GM04504 (cell line): Measurements from ENCODE around the gene TRIM63.
"Not testable (repeated sequence)": the region's sequence is repeated elsewhere in the genome, so short reads cannot be mapped to it uniquely, and the experiment has no call there.

Source experiments
- DNase-seq: peaks from one replicate; pipeline ENCODE4 v3.0.0-alpha.2; 2012; ENCODE audit warnings: low read depth

Gene TRIM63

DNA sequence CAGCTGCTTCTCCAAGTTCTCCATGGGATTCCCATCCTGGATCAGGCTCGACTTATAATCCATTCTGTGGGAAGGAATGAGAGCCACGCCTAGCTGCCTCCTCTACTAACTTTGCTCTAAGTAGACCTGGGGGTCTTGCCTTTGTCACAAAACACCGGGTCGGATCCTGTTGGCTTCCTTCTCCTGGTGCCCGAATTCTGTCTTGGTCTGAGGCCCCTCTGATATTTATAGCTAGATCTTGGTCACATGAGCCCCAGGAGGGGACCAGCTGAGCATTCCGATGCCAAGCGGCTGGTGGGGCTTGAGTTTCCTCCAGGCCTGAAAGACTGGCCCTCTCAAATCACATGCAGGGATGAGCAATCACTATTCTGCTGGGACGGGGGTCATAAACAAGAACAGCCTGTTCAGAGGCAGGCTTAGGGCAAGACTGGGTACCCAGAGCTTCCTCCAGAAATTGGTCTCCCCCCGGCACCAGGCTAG is at the start of gene TRIM63:
Gene TRIM63 (minus strand): TSS at position 199 of the 480 bp plus-strand sequence. CDS start 136 bp downstream, at position 63.
- no peak for DNase-seq

DNA sequence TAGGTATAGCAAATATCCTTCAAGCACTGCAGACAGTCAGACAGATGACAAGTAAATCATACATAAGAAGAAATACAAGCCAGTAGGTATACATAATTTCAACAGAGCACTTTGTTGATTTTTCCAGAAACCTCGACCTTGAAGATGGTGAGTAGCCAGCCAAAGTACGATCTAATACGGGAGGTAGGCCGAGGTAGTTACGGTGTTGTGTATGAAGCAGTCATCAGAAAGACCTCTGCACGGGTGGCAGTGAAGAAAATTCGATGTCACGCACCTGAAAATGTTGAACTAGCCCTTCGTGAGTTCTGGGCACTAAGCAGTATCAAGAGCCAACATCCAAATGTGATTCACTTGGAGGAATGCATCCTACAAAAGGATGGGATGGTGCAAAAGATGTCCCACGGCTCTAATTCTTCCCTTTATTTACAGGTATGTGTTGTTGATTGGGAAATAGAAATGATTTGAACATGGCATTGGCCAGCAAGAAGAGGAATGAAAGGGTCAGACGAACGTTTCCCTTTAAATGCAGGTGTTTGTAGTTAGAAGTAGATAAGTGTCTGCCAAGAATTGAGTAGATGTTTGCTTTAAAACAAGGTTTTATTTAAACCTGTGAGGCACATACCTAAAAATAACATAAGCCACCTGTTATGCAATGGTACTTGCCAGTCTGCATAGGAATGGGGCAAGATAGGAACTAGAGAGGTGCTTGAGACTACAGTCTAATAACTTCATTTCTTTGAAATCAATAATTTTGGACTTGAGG is 46.9 kb upstream of the TRIM63 start:
- no peak for DNase-seq

DNA sequence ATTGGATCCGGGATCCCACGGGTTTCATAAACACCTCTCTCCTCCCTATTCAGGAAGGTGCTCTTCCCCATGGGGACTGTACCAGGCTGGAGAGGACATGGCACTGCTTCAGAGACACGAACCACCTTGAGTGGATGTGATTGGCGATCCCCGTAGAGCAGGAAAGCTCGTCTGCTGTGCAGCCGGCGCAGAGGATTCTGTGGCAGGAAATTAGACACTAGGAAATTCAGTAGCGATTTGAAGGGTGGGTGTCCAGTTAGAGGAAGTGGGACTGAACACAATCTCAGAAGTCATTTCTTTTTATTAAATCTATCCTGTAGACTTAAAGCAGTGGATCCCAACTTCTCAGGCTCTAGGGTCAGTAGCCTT is 45.0 kb upstream of the TRIM63 start:
- no peak for DNase-seq

DNA sequence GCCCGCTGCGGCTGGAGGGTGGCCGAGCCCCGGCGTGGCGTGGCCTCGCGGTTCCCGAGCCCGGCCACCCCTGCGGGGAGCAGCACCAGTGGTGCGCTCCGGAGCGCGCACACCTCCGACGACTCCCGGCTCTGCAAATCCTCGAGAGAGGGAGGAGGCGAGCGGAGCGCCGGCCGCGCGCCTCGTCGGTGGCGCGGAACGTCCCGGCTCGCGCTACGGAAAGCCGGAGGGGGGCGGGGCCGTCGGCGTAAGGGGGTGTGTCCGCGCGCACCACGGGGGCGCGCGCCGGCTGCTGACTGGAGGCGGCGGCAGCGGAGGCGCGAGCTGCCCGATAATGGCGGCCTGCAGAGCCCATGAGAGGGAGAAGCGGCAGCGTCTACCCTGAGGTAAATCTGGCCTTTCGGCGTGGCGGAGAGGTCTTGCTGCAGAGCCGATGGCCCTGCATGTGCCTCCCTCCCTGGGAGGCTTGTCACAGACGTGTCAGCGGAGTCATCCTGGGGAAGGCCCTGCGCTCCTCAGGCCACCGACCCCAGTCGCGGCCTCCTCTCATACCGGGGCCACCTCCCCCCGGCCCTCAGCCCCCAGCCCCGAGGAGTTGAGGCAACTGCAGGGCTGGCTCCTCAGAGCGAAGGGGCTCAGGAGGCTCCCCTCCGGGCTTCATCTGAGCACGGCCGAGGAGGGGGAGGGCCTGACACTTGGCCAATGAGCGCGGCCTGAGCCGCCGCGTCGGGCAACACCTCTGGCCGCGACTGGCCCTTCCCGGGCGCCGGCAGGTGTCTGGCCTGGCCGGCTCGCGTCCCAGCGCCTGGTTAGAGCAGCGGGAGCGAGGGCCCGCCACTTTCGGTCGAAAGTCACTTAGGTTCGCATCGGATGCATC is 44.3 kb upstream of the TRIM63 start, which contains the start of gene PDIK1L:
Gene PDIK1L (plus strand): TSS at position 295 of the 877 bp plus-strand sequence. CDS start 2,485 bp downstream, outside the sequence.
- DNase-seq, result peak; percentile 94

DNA sequence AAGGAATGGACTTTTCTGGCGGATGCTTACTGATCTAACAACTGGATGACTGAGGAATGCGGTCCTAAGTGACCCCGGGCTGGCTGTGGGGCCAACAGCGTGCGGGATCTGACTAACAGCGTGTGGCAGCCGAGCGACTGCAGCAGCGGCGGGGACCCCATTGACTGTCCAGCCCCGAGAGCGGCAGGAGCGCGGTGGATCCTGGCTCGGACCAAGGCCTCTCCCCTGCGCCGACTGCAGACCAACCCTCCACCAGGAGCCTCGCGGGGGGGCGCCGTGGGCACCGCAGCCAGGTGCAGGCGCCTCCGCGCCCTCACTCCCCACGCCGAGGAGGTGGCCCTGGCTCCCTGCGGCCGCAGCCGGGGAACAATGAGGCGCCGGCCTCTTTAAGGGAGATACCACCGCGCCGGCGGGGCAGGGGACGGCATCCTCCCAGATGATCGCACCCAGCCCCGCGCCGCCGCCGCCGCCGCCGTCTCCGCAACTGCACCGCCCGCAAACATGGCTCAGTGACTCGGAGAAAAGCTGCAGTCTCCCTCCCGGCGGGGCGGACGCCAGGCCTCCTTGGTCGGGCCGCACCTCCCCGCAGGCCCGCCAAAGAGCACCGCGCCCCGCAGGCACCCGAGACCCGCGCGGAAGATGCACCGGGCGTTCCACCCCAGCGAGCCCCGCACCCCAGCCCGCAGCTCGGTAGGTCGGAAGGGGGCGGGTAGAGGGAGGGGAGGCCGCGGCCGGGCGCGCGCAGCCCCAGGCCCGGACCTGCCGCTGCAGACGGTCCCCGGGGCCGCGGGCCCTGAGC is 43.5 kb upstream of the TRIM63 start:
- peak; percentile 26 for DNase-seq

DNA sequence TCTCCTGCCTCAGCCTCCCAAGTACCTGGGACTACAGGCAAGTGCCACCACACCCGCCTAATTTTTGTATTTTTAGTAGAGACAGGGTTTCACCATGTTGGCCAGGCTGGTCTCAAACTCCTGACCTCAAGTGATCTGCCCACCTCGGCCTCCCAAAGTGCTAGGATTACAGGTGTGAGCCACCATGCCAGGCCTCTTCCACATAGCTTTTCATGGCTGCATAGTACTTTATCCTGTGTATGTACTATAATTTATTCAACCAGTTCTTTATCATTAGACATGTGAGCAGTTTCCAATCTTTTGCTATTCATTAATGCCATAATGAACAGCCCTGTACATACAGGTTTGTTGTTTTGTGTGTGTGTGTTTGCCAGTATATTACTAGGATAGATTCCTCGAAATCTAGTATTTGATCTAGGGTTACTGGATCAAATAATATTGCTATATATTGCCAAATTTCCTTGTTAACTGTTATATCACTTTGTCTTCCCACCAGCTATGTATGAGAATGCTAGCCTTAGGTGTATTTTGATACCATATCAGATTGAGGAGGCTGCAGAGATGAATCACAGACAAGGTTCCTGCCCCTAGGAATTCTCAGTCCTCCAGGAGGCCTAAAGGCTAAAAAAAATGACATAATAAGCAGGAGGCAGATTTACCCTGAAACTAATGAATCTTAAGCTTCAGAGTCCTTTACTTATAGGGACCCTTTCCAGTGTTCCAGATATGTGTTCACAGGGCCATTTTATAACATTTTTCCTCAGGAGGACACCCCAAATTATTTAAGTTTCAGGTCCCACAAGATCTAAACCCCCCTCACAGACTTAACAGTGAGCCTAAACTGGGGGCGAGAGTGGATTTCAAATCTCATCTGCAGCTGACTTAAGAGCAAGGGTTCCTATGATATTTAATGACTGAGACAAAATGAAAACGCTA is 42.1 kb upstream of the TRIM63 start:
- DNase-seq, result no peak

DNA sequence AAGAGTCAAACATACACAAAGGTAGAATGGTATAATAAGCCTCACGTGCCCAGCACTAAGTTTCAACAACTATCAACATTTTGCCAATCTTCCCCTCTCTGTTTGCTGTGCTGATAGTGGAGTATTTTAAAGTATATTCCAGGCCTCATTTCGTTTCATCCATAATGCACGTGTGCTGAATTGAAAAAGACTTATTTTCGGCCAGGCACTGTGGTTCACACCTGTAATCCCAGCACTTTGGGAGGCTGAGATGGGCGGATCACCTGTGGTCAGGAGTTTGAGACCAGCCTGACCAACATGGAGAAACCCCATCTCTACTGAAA is 37.8 kb upstream of the TRIM63 start:
- DNase-seq, result not testable (repeated sequence)

DNA sequence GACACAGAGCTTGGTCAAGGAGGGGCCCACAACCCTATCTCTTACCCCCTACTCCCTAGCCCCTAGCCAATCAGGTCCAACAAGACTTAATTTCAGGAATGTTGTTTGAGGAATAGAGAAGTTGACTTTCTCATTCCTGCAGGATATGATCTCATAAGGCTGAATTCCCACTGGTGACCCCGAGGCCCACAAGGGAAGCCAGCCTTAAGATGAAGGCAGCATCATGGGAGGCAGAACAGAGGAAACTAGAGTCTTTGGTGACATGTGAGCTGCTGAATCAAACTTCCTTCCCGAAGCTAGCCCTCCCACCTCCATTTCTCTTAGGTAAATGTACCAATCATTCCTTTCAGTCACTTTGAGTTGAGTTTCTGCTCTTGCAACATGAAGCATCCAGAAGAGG is 35.1 kb upstream of the TRIM63 start:
- no peak for DNase-seq

DNA sequence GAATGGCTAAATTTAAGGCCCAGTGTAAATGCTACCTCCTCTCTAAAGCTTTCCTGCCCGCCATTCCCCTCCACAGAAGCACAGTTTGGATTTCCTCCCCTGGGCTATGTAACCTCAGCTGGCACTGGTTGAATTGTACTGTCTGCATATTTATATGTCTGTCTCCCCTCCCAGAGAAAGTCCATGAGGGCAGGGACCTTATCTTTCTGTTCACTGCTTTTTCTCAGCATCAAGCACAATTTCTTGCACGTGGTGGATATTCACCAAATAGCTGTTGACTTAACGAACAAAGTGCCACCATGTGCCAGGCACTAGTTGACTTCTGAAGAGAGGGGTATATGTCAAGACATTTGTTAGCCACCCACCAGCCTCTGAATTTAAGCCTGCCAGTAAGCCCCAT is 34.7 kb upstream of the TRIM63 start:
- no peak for DNase-seq

DNA sequence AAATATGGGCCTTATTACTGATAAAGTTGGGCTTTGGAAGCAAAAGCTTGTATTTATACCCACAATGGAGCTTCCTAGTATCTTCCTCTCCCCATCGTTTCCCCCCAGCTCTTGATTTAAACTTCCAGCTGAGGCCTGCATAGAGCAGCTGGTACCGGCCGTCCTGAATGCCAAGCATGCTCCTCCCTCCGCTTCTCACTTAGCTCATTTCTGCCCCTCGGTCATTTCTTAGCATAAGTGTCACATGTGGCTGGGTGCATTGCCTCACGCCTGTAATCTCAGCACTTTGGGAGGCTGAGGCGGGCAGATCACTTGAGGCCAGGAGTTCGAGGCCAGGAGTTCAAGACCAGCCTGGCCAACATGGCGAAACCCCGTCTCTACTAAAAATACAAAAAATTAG is 32.8 kb upstream of the TRIM63 start:
- DNase-seq, result not testable (repeated sequence)

DNA sequence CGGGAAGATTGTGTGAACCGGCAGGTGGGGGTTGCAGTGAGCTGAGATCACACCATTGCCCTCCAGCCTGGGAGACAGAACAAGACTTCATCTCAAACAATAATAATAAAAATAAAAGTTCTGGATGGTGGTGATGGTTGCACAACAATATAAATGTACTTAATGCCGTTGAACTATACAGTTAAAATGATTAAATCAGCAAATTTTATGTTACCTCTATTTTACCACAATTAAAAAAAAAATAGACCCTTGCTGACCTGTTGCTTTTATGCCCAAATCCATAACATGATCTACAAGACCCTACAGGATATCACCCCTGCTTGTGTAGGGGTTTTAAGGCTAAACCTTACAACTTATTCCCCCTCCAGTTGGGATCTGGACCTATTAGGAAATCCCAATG is 32.4 kb upstream of the TRIM63 start:
- DNase-seq, result no peak

DNA sequence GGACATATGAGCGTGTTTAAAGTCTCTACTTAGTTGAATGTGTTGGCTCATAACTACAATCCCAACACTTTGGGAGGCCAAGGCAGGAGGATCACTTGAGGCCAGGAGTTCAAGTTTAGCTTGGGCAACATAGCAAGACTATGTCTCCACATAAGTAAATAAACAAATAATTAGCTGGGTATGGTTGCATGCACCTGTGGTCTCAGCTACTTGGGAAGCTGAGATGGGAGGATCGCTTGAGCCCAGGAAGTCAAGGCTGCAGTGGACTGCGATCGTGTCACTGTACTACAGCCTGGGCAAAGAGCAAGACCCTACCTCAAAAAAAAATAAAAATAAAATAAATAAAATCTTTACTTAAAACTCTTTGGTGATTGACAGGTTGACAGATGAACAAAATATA is 31.2 kb upstream of the TRIM63 start:
- DNase-seq, result no peak

DNA sequence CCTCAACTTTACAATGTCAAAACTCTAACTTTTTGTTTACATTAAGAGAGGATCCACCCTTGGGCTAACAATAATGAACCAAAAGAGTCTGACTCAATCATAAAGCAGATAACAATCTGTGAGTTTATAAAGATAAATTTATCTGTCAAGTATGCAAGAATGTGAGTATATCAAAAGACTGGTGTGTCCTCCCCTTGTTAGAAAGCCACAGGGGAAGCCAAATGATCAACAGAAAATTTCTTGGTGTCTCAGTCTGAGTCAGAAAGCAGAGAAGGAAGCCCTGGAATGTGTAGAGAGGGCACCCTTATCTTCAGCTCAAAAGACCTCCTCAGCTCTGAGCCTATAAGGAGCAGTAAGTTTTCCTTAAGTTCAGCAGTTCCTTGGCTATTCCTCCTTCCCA is 30.3 kb upstream of the TRIM63 start:
- DNase-seq, result no peak

DNA sequence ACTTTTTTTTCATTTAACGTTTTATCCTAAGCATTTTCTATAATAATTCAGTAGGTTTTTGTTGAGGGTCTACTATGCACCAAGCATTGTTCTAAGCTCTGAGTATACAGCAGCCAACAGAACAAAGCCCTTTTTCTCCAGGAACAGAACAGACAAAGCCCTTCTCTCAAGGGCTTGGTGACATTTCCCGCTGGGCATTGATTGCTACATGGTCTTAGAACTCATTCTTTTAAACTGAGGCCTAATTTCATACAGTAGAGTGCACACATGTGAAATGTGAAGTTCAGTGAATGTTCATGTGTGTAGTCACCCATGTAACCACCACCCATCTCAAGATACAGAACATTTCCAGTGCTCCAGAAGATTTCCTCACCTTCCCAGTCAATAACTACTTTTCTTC is 29.0 kb upstream of the TRIM63 start:
- no peak for DNase-seq

DNA sequence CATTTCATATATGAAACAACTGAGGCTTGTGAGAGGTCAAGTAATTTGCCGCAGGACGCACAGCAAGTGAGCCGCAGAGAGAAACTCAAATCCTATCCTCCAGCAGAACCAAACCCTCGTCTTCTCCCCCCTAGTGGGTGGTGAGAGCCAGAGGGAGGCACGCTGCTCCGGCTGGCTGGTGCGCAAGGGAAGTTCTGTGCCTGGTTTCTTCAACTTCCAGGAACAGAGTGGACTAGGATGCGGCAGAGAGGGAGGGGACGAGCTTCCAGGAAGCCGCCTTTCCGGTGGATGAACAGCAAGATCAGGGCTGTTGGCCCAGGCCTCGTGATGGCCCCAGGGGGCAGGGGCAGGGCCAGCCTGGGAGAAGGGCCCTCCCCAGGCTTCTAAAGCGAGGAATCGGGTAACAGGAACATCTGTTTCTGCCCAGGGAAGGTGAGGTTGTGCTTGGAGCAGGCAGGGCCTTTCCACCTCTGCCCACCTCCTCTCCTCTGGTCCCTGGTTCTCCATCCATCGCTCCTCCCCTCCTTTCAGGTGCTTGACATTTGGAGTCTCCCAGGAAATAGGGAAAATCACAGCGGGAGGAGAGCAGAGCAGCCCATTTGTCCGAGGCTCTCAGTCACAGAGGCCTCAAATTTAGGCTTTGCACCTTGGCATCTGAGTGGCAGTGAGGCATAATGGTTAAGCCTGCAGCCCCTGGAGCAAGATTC is 27.4 kb upstream of the TRIM63 start:
- no peak for DNase-seq

DNA sequence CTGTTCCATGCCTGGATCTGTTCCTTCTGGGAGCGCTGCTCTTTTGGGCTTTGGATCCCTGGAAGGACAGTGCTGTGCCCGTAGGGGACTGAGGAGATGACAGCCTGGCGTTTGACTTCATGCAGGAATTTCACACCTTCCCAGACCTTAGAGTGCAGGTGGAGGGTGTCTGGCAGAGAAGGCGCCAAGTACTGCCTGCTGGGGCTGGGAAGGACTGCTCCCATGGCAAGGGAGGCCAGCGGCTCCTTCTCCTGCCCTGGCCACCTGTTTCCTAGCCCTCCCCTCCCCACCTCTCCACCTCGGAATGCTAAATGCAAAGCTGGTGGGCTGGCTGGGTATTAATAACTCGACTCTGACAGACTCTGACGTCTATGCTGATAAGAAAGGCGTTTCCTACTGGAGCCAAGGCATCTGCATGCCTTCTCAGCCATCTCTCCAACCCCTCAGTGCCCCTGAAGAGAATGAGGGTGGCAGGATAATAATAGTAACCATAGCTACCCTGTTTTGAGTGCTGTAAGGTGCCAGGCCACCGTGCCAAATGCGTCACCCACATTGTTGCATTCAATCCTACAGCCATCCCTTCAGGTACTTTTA is 26.7 kb upstream of the TRIM63 start:
- no peak for DNase-seq

DNA sequence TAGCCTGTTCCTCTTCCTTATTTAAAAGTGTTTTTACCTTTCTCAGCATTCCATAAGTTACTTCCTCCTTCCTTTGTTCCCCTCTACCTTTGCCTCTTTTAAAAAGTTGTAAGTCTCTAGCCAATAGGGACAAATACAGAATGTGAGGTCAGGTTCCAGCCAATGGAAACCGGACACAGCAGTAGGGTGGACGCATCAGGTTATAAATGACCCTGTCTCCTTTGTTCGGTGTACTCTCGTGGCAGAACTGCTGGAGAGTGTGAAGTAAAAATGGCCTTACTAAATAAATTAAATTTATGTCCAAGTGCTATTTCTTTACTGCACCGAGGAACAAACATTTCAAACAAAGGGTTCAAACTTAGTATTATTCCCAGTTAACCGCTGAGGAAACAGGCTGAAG is 26.1 kb upstream of the TRIM63 start:
- DNase-seq, result not testable (repeated sequence)

DNA sequence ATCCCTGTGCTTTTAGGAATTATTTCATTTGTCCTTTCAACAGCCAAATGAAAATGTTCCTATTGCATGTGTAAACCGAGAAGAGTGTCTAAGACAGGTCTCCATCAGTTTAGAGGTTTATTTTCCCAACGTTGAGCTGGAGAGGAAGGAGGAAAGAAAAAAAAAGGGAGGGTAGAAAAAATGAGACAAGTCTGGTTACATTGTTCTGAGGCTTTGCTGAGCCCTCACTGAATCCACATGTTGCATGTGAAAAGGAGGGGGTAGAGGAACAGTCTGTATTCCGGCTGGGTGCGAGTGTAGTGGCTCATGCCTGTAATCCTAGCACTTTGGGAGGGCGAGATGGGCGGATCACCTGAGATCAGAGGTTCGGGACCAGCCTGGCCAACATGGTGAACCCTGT is 25.0 kb upstream of the TRIM63 start:
- no peak for DNase-seq

DNA sequence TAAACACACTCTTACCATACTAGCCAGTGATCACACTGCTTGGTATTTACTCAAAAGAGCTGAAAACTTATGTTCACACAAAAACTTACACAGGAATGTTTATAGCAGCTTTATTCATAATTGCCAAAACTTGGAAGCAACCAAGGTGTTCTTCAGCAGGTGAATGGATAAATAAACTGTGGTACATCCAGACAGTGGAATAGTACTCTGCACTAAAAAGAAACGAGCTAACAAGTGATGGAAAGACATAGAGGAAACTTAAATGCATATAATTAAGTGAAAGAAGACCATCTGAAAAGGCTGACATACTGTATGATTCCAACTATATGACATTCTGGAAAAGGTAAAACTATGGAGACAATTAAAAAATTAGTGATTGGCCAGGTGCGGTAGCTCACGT is 23.5 kb upstream of the TRIM63 start:
- DNase-seq, result no peak

DNA sequence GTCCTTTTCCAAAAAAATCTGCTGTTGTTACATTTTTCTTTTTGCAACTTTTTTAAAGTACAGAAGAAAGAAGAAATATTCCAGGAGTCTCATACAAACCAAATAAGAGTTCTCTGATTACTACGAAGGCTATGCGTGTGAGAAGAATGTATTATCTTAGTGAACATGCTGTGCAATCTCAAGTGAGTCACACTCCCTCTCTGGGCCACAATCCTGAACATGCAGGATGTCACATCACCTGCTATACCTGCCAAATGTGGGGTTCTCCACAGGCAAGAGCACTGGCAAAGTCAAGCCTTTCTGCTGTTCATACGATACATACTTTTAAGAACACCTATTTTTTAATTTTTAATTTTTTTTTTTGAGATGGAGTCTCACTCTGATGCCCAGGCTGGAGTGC is 21.7 kb upstream of the TRIM63 start:
- DNase-seq, result no peak
